NT2/D1 (cell line): Measurements from ENCODE around the gene CYB5R4.

Source experiments
- DNase-seq: peaks from one replicate; pipeline ENCODE4 v3.0.0-alpha.2; 2011; ENCODE audit warnings: low read depth, low spot score
- H3K27me3 ChIP-seq: 2 replicates; pipeline ENCODE4 v1.6.0; 2011; ENCODE audit warnings: mild to moderate bottlenecking; ENCODE audit not compliant: insufficient read length, insufficient read depth
- H3K36me3 ChIP-seq: 2 replicates; pipeline ENCODE4 v1.6.1; 2011; ENCODE audit warnings: mild to moderate bottlenecking, low read length, mixed read lengths; ENCODE audit not compliant: insufficient read depth, insufficient read length
- H3K4me1 ChIP-seq: 2 replicates; pipeline ENCODE4 v1.5.1; 2011; ENCODE audit not compliant: insufficient read depth, insufficient read length
- H3K4me3 ChIP-seq: 2 replicates; pipeline ENCODE4 v1.5.1; 2011; ENCODE audit warnings: low read depth; ENCODE audit not compliant: insufficient read length
- H3K9ac ChIP-seq: 2 replicates; pipeline ENCODE4 v1.6.0; 2011; ENCODE audit warnings: low read depth; ENCODE audit not compliant: insufficient read length
- H3K9me3 ChIP-seq: 2 replicates; pipeline ENCODE4 v1.5.1; 2011; ENCODE audit warnings: mild to moderate bottlenecking, low read length; ENCODE audit not compliant: insufficient read depth
- SUZ12 ChIP-seq: IDR thresholded peaks from 2 replicates; pipeline ENCODE4 v1.6.1; 2011; ENCODE audit not compliant: insufficient read length, insufficient read depth; ENCODE audit errors: extremely low read depth
- YY1 ChIP-seq: IDR thresholded peaks from 2 replicates; pipeline ENCODE4 v1.6.1; 2011; ENCODE audit not compliant: insufficient read length, insufficient read depth
- ZNF274 ChIP-seq: IDR thresholded peaks from 2 replicates; pipeline ENCODE4 v1.6.1; 2011; ENCODE audit warnings: mild to moderate bottlenecking, low read depth, low read length

CYB5R4 gene

DNA sequence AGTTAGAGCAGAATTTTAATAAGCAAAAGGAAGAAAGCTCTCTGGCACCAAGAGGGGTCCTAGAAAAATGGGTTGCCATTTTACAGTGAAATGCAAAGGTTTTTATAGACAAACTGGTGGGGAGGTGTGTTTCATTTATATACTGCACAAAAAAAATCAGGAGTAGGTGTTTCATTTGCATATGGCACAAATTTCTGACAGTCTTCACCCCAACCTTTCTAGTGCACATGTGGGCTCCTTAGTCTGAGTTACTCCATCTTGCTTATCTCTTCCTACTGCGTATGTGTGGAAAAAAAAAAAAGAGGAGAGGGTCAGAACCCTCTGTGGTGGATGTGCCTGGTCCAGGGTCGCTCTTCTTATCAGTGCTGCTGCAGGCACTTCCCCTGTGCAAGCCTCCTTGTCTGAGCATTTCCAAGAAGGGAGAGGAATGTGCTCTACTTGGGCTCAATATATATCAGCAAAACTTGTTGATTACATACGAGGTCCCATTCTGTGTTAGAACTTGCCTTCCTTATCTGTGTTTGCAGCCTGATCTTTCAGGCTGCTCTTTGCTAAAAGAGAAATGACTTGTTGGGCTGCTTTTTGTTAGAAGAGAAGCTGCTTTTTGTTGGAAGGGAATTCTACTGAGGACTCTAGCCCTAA is 115.0 kb downstream of the CYB5R4 start:
- no peak for DNase-seq
- Histone ChIP-seq H3K4me3 (no peak overlapping the region), H3K36me3 (no peaks in the 10 kb centered on the region), H3K4me1 (no peaks in the 10 kb centered on the region), H3K9ac (no peak overlapping the region), H3K27me3 (no peaks in the 10 kb centered on the region), H3K9me3 (peaks cover 19% of the 10 kb centered on the region)
- TF ChIP-seq SUZ12 (no peak), YY1 (no peak), ZNF274 (no peak)

DNA sequence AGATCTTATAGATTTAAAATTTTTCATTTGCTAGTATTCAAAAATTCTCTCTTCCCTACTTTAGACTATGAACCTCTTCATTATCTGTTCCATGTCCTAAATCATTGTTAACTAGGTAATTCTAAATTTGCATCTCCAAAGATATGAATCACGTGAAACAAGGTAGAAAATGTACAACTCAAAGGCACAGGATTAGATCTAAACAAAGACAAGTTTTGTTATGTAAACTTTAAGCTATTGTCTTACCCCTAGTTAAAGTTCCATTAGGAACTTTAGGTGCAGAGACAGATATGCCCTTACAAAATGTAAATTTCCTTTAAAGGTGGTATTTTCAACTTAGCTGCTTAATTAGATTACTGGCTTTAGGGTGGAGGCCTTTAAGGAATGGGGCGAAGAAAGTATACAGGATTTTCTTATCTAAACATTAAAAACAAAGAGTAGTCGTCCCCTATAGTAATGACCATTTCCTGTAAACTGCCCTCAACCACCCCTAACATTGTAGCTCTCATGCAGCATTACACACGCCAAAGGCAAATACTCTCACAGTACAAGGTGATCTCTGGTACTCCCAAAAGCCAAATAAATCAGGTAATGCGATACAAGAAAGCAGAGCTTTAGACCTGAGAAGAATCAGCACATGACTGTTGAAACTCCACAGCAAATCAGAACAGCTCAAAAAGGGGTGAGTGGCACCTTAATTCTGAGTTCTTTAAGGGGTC is 116.7 kb downstream of the CYB5R4 start:
- no peaks in the 10 kb centered on the region for H3K4me1 ChIP-seq
- TF ChIP-seq SUZ12 (no peak), ZNF274 (no peak), YY1 (no peak)
- peaks cover 19% of the 10 kb centered on the region for H3K9me3 ChIP-seq
- H3K36me3 ChIP-seq = no peaks in the 10 kb centered on the region
- H3K4me3 ChIP-seq = no peak overlapping the region
- no peak for DNase-seq
- H3K27me3 ChIP-seq = no peaks in the 10 kb centered on the region
- H3K9ac ChIP-seq = no peak overlapping the region

DNA sequence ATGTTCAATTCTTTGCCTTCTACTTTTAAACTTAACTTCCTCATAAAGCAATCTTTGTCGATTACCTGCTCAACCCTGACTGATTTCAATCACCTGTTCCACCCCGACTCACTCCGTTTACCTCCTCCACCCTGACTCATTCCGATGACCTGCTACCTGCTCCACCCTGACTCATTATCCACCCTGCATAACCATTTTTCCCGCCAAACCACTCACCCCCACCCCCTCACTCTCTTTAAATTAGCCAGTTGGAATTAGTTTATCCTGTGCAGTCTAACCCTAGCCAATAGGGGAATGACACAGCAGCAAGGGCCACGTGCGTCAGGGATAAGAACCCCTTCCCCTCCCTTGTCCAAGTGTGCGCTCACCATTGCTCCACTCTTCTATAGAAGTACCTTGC is 117.4 kb downstream of the CYB5R4 start:
- DNase-seq = no peak
- H3K4me3 ChIP-seq = no peak overlapping the region
- TF ChIP-seq ZNF274 (no peak), SUZ12 (no peak), YY1 (no peak)
- no peaks in the 10 kb centered on the region for H3K27me3 ChIP-seq
- H3K9me3 ChIP-seq = peaks cover 19% of the 10 kb centered on the region
- no peaks in the 10 kb centered on the region for H3K4me1 ChIP-seq
- H3K36me3 ChIP-seq = no peaks in the 10 kb centered on the region
- H3K9ac ChIP-seq = no peak overlapping the region

DNA sequence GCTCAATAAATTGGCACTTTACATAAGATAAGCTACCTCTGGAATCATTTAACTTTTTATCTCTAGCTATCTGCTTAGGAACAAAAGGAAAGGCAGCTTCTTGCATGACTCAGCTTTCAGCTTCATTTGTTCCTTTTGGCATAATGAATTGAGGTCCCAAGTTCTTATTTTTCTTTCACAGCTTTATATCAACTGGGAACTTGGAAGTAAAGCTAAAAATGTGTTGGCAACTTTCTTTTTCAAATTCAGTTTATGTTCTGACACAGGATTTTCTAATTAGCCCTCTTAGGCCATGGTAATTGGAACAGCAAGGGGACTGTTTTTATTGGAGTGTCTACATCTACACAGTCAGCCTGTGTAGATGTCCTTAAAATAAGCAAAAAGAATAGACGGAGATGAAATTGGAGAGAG is 118.8 kb downstream of the CYB5R4 start:
- no peak overlapping the region for H3K9ac ChIP-seq
- no peaks in the 10 kb centered on the region for H3K4me1 ChIP-seq
- DNase-seq = no peak
- peaks cover 12% of the 10 kb centered on the region for H3K9me3 ChIP-seq
- H3K27me3 ChIP-seq = no peaks in the 10 kb centered on the region
- no peaks in the 10 kb centered on the region for H3K36me3 ChIP-seq
- no peak overlapping the region for H3K4me3 ChIP-seq
- TF ChIP-seq YY1 (no peak), ZNF274 (no peak), SUZ12 (no peak)

DNA sequence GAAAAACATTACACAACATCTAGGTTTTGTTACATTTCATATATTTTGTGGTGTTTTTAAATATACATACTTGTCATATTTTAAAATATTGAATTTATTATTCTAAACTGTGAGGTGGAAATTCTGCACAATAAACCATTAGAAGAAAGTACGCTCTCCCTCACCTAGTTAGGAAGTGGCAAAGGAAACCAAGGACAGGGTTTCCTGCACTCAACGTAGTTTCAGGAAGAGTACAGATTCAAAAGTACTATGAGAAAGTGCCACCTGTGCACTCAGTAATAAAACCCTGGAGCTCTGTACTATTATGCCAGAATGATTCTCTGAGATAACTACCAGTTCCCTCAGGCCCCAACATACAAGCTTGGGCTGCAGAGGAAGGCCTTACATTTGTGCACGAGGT is 119.5 kb downstream of the CYB5R4 start:
- no peaks in the 10 kb centered on the region for H3K4me1 ChIP-seq
- no peak for DNase-seq
- no peaks in the 10 kb centered on the region for H3K36me3 ChIP-seq
- no peaks in the 10 kb centered on the region for H3K27me3 ChIP-seq
- H3K9ac ChIP-seq = no peak overlapping the region
- TF ChIP-seq YY1 (no peak), SUZ12 (no peak), ZNF274 (no peak)
- no peak overlapping the region for H3K4me3 ChIP-seq
- H3K9me3 ChIP-seq = peaks cover 7% of the 10 kb centered on the region; the same call in 1 of the 2 replicates

DNA sequence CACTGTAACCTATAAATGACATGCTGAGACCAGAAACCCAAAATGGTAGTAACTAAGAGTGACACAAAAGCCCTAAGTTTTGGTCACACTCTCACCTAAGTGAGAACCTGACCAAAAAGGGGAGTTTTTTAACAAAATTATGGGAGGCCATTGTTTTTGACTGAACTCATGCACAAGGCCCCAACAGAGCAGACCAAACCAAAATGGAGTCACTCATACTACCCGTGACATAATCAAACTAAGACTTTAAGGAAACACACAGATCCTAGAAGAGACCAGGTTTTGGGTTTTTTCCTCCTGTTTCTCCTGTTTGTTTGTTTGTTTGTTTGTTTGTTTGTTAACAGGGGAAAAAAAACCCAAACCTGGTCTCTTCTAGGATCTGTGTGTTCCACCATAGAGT is 124.9 kb downstream of the CYB5R4 start:
- Histone ChIP-seq H3K36me3 (no peaks in the 10 kb centered on the region), H3K9me3 (no peaks in the 10 kb centered on the region), H3K4me1 (no peaks in the 10 kb centered on the region), H3K27me3 (no peaks in the 10 kb centered on the region), H3K4me3 (no peak overlapping the region), H3K9ac (no peak overlapping the region)
- no peak for TF ChIP-seq SUZ12
- TF ChIP-seq ZNF274 = no peak
- no peak for TF ChIP-seq YY1
- DNase-seq = no peak

DNA sequence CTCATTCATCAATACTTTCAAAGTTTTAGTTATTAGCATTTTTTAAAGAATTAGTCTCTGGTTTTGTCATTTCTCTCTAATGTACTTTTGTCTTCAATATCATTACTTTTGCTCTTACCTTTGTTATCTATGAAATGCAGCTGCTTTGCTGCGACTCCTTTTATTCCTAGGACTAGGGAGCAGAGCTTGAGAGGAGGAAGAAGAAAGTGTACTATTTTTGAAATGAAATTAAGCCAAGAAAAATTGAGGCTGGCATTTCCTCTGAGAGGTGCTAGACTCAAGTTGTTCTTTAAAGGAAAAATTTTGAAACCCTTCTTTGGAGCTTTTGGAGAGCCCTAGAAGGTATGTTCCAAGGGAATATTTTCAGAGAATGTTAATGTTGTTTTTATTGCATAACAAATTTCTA is 125.8 kb downstream of the CYB5R4 start:
- Histone ChIP-seq H3K36me3 (no peaks in the 10 kb centered on the region), H3K27me3 (no peaks in the 10 kb centered on the region), H3K4me1 (no peaks in the 10 kb centered on the region), H3K9me3 (no peaks in the 10 kb centered on the region), H3K9ac (no peak overlapping the region), H3K4me3 (no peak overlapping the region)
- DNase-seq = no peak
- TF ChIP-seq YY1 = no peak
- TF ChIP-seq SUZ12 = no peak
- TF ChIP-seq ZNF274 = no peak
